Upper lobe of left lung (tissue), 6 donors: ENCODE data around the gene XRCC4. TPM values are rescaled to one million over a fixed set of nuclear protein-coding genes. Genes with fewer than 3 reads are reported as not detected.

ENCODE experiments used
- ATAC-seq, 2 donors: fragments of 200-7000 bp; cut with Tn5 transposase; one replicate each; pipeline ENCODE4 v1.9.1; 2022; ENCODE audit warnings: mild to moderate bottlenecking in 2 of 2, moderate library complexity in 2 of 2; ENCODE audit not compliant: low FRiP score in 2 of 2
- DNase-seq, 2 donors: peaks; one replicate each; pipeline ENCODE4 v3.0.0-alpha.2; 2019 to 2020
- H3K27ac ChIP-seq, 4 donors: fragments of 200-600 bp; sonication (generic); one replicate each; pipeline ENCODE4 v1.5.1; 2016 to 2019
- H3K27me3 ChIP-seq, 4 donors: fragments of 200-600 bp; sonication (generic); one replicate each; pipeline ENCODE4 v1.5.1; 2017 to 2019
- H3K36me3 ChIP-seq, 4 donors: fragments of 200-600 bp; sonication (generic); one replicate each; pipeline ENCODE4 v1.5.1; 2016 to 2019
- H3K4me1 ChIP-seq, 4 donors: fragments of 200-600 bp; sonication (generic); one replicate each; pipeline ENCODE4 v1.5.1; 2018 to 2019
- H3K4me3 ChIP-seq, 4 donors: fragments of 200-600 bp; sonication (generic); one replicate each; pipeline ENCODE4 v1.5.1; 2017 to 2019; ENCODE audit warnings: mild to moderate bottlenecking in 2 of 4, moderate library complexity in 1 of 4
- H3K9me3 ChIP-seq, 4 donors: fragments of 200-600 bp; sonication (generic); one replicate each; pipeline ENCODE4 v1.5.1; 2018 to 2019
- EP300 ChIP-seq, 4 donors: sonication (generic); formaldehyde crosslinking; IDR thresholded peaks; one replicate each; pipeline ENCODE4 v1.5.1; 2017; ENCODE audit warnings: antibody characterized with exemption in 4 of 4, control low read depth in 2 of 4
- POLR2A ChIP-seq, 4 donors: fragments of 450-650 bp; IDR thresholded peaks; one replicate each; pipeline ENCODE4 v1.5.1; 2016 to 2017; ENCODE audit warnings: antibody characterized with exemption in 4 of 4, mild to moderate bottlenecking in 2 of 4
- POLR2AphosphoS5 ChIP-seq, 2 donors: sonication (generic); formaldehyde crosslinking; IDR thresholded peaks; one replicate each; pipeline ENCODE4 v1.5.1; 2017; ENCODE audit warnings: antibody characterized with exemption in 2 of 2
- WGBS, 2 donors: methylation state at CpG; one replicate each; pipeline ENCODE4 v1.1.5; 2017 to 2018; 5-methylcytosine and 5-hydroxymethylcytosine counted together
- total RNA-seq, 6 donors: library from RNA; depleted of rRNA in 4 of 6; stranded (reverse); fragments of >200 nt in 4 of 6; gene quantifications; one replicate each; pipeline versions ENCODE4 v1.1.0 to v1.2.1, GENCODE V29; 2016 to 2021
- TF ChIP-seq, protein P1 (sequence below), 6 experiments: fragments of 450-650 bp in 4 of 6; fragments of 200-600 bp in 2 of 6; sonication (generic) in 2 of 6; IDR thresholded peaks; one replicate each; pipeline ENCODE4 v1.5.1; 2016 to 2019; ENCODE audit warnings: antibody characterized with exemption in 6 of 6
- donor health status: DM: no; HTN: no; CAD: no; lungs with moderate emphysema.
- donor health status: DM: no; HTN: yes; CAD: no; lungs with severe emphysema.

The XRCC4 gene
- total RNA-seq, 6 donors from 2014 or later, result 4.4 to 11.8 (median 7.7) TPM

DNA sequence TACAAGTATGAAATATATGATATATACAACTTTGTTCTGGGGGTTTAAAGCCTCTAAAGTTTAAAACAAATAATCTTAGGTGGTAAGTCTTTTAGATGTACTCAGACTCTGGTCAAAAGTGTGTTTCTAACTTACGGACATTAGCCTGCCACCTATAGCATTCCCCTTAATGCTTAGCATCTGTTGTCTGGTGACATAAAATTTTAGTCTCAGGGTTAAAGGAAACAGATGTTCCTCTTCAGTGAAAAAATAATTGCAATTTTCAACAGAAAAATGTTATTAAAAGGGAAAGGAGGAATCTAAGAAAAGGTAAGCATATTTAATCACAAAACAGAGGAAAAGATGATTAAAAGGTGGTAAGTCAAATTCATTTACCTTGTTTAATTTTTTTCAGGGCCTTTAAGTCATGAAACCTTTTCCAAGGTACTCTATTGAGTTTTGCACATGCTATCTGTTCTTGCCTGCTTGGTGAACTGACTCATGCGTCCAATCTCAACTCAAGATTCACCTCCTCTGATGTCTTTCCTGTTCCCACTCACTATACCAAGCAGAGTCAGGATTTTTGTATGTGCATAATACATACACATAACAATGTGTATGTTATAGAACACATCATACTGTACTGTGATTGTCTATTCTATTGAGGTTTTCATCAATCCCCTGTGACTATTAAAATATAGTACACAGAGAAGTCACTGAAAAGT, 8.1 kb upstream of the XRCC4 start:
- H3K36me3 ChIP-seq, result peaks cover 0 to 3% (median 0%) of the 10 kb centered on the region in 4 donors
- no peak overlapping the region for H3K27ac ChIP-seq
- no peak overlapping the region for H3K4me3 ChIP-seq
- ATAC-seq (no peak), DNase-seq (no peak)
- no peaks in the 10 kb centered on the region for H3K27me3 ChIP-seq
- 77 to 85% methylated on average over 2 of the region's 2 CpGs for WGBS, 2 donors
- no peak for TF ChIP-seq POLR2A (IDR thresholded peaks at IDR 0.05)
- no peak for TF ChIP-seq POLR2AphosphoS5 (IDR thresholded peaks at IDR 0.05)
- TF ChIP-seq, protein P1, sequence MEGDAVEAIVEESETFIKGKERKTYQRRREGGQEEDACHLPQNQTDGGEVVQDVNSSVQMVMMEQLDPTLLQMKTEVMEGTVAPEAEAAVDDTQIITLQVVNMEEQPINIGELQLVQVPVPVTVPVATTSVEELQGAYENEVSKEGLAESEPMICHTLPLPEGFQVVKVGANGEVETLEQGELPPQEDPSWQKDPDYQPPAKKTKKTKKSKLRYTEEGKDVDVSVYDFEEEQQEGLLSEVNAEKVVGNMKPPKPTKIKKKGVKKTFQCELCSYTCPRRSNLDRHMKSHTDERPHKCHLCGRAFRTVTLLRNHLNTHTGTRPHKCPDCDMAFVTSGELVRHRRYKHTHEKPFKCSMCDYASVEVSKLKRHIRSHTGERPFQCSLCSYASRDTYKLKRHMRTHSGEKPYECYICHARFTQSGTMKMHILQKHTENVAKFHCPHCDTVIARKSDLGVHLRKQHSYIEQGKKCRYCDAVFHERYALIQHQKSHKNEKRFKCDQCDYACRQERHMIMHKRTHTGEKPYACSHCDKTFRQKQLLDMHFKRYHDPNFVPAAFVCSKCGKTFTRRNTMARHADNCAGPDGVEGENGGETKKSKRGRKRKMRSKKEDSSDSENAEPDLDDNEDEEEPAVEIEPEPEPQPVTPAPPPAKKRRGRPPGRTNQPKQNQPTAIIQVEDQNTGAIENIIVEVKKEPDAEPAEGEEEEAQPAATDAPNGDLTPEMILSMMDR (IDR thresholded peaks at IDR 0.05), result no peak
- no peak for TF ChIP-seq EP300 (IDR thresholded peaks at IDR 0.05)
- no peaks in the 10 kb centered on the region for H3K9me3 ChIP-seq
- H3K4me1 ChIP-seq, result peaks cover 15 to 29% (median 19%) of the 10 kb centered on the region in 4 donors

DNA sequence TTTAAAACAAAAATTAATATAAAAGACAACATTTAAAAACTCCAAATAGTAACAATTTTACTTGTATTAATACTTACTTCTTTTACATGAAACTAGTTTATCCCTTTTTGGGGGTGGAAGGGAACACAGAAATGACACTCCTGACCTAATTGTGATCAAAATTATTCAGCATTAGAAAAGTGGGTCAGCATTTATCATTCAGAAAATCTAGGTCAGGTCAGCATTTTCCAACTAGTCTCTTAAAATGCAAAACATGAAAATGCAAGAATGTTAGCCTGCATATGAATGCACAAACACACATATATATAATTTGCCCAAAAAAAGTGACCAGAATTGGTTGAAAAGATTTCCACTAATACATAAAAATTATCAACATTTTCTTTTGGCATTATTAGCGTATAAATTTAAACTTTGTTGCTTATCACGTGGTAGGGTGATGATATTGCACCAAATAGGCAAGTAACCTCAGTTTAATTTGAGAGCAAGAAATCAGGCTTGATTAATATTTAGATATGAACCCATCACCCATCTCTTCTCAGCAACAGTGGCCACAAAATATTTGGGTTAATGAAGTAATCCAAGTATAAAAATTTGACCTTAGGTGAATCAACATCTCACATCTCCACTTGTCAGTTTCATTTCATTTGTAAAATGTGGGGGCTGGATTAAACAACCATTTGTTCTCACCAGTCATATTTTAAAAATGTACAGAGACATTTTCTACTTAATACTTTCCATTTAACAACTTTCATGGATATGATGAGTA, 5.9 kb upstream of the XRCC4 start:
- Histone ChIP-seq H3K27ac (no peak overlapping the region), H3K9me3 (no peaks in the 10 kb centered on the region), H3K4me3 (no peak overlapping the region), H3K4me1 (peaks cover 23 to 38% (median 35%) of the 10 kb centered on the region in 4 donors), H3K36me3 (no peaks in the 10 kb centered on the region), H3K27me3 (no peaks in the 10 kb centered on the region)
- DNase-seq (no peak), ATAC-seq (no peak)
- WGBS, 2 donors, result 83% methylated on average over 2 of the region's 2 CpGs
- TF ChIP-seq POLR2A (IDR thresholded peaks at IDR 0.05), result no peak
- TF ChIP-seq EP300 (IDR thresholded peaks at IDR 0.05), result no peak
- TF ChIP-seq, protein P1 (IDR thresholded peaks at IDR 0.05), result no peak
- TF ChIP-seq POLR2AphosphoS5 (IDR thresholded peaks at IDR 0.05), result no peak

DNA sequence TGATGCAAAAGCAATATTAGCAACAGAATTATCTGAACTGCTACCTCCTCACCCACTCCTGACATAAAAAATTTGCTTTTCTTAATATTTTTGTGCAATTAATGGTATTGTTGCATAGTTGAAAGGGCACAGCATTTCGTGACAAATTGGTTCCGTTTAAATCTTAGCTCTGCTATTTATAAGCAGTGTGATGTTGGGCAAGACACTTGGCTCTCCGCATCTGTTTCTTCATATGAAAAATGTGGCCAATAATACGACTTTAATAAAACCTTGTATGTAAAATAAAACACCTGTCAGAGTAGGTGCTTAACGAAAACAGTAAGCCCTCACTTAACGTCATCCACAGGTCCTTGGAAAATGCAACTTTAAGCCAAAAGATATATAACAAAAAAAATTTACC, 4.4 kb upstream of the XRCC4 start:
- TF ChIP-seq EP300 (IDR thresholded peaks at IDR 0.05) (no peak), POLR2A (IDR thresholded peaks at IDR 0.05) (no peak), POLR2AphosphoS5 (IDR thresholded peaks at IDR 0.05) (no peak)
- TF ChIP-seq, protein P1 (IDR thresholded peaks at IDR 0.05), result no peak
- H3K4me3 ChIP-seq, result no peak overlapping the region
- ATAC-seq (no peak), DNase-seq (no peak)
- H3K9me3 ChIP-seq, result no peaks in the 10 kb centered on the region
- H3K27me3 ChIP-seq, result no peaks in the 10 kb centered on the region
- WGBS, 2 donors, result 66 to 80% methylated on average over 6 of the region's 6 CpGs
- peaks cover 23 to 41% (median 35%) of the 10 kb centered on the region in 4 donors for H3K4me1 ChIP-seq
- H3K27ac ChIP-seq, result no peak overlapping the region
- H3K36me3 ChIP-seq, result no peaks in the 10 kb centered on the region

DNA sequence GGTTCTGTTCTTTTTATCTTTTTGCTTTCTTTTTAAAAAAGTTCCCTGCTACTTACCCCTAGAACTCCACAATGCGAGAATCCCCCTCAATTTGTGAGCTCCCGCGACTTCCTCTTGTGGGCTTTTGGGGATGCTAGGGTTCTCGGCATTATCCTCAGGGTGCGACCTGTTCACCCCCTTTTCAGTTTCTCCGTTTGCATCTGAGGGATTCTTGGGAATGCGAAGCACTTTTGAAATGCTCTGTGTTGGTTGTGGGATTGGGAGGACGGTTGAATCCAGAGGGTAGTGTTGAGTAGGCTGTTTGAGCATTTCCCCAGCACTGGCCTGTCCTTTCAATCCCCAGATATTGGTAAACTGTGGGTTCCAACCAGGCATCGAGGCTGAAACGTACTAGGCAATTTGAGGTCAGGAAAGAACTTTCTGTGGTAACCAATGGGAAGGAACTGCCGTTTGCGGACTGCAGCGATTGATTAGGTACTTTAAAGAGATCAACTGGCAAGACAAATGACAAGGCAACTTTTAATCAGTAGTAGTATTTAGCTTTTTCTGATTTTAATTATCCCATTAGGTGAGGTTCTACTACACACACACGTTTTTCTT, 415 bp downstream of the XRCC4 start:
- Histone ChIP-seq H3K36me3 (no peaks in the 10 kb centered on the region), H3K4me1 (peaks cover 15 to 40% (median 22%) of the 10 kb centered on the region in 4 donors), H3K27ac (peak overlapping the region; percentile 82 to 94 (median 88)), H3K4me3 (peak overlapping the region; percentile 29 to 91 (median 66)), H3K27me3 (no peaks in the 10 kb centered on the region), H3K9me3 (no peaks in the 10 kb centered on the region)
- peak; percentile 12 to 36 for ATAC-seq
- no peak for DNase-seq
- 4% methylated on average over 14 of the region's 14 CpGs for WGBS, 2 donors
- TF ChIP-seq EP300 (IDR thresholded peaks at IDR 0.05), result no peak
- TF ChIP-seq POLR2A (IDR thresholded peaks at IDR 0.05), result no peak
- TF ChIP-seq POLR2AphosphoS5 (IDR thresholded peaks at IDR 0.05), result no peak
- TF ChIP-seq, protein P1 (IDR thresholded peaks at IDR 0.05), result no peak
